ENCODE results near the gene ZNF865.

- TF ChIP-seq CTCF (IDR thresholded peaks at IDR 0.05; ENCODE audit: borderline replicate concordance, extremely low read depth, low read length, poor library complexity, severe bottlenecking) = no peak
- no peak for TF ChIP-seq EZH2 (IDR thresholded peaks at IDR 0.05; ENCODE audit: borderline replicate concordance, low read depth, low read length, severe bottlenecking)
These were observed 11.0 kb downstream of the ZNF865 start for GRCh38 chr19:55616395-55616875.
